WTC11 (cell line): ENCODE measurements around the gene ZNF684. TPM values are rescaled to one million over a fixed set of nuclear protein-coding genes. Genes with fewer than 3 reads are reported as not detected.

Source experiments
- ATAC-seq: fragments of 200-7000 bp; cut with Tn5 transposase; 2 replicates; pipeline ENCODE4 v1.10.0; 2021; ENCODE audit warnings: mild to moderate bottlenecking, moderate library complexity
- CTCF ChIA-PET: fragments of 300-600 bp; sonication (Branson Sonifier 250); formaldehyde crosslinking; loops from one replicate; lab custom pipeline; 2021; ENCODE audit warnings: antibody characterized with exemption; lab: Charles Lee
- POLR2A ChIA-PET: fragments of 350-600 bp; sonication (Branson Sonifier 250); formaldehyde crosslinking; loops from one replicate; lab custom pipeline; 2021; ENCODE audit warnings: antibody characterized with exemption; lab: Charles Lee
- DNase-seq: peaks from one replicate; pipeline ENCODE4 v3.0.0; 2021; ENCODE audit warnings: low spot score
- H3K27ac Mint-ChIP-seq: 2 replicates; pipeline ENCODE4 v1.8.0; 2021; ENCODE audit warnings: mixed read lengths
- H3K27me3 Mint-ChIP-seq: 2 replicates; pipeline ENCODE4 v1.8.0; 2021; ENCODE audit warnings: low read depth, mild to moderate bottlenecking, moderate library complexity, mixed read lengths
- H3K36me3 Mint-ChIP-seq: 2 replicates; pipeline ENCODE4 v1.8.0; 2021; ENCODE audit warnings: mixed read lengths
- H3K4me1 Mint-ChIP-seq: 2 replicates; pipeline ENCODE4 v1.8.0; 2022; ENCODE audit warnings: mixed read lengths
- H3K4me3 Mint-ChIP-seq: 2 replicates; pipeline ENCODE4 v1.8.0; 2021; ENCODE audit warnings: mild to moderate bottlenecking, moderate library complexity, mixed read lengths
- H3K9me3 Mint-ChIP-seq: 2 replicates; pipeline ENCODE4 v1.8.0; 2021; ENCODE audit warnings: mixed read lengths
- AFF4 ChIP-seq: sonication (generic); formaldehyde crosslinking; IDR thresholded peaks from 2 replicates; pipeline ENCODE4 v1.8.1; 2023; ENCODE audit warnings: mild to moderate bottlenecking, missing genetic modification reagents, borderline replicate concordance
- CREM ChIP-seq: sonication (generic); formaldehyde crosslinking; IDR thresholded peaks from 2 replicates; pipeline ENCODE4 v1.8.1; 2022; ENCODE audit warnings: mild to moderate bottlenecking, missing genetic modification reagents, moderate library complexity
- EMX1 ChIP-seq: fragments of 250-450 bp; sonication (Bioruptor Pico); IDR thresholded peaks from 2 replicates; pipeline ENCODE4 v1.8.0; 2021; ENCODE audit warnings: mild to moderate bottlenecking
- ESRRA ChIP-seq: sonication (generic); formaldehyde crosslinking; IDR thresholded peaks from 2 replicates; pipeline ENCODE4 v1.8.1; 2022; ENCODE audit warnings: mild to moderate bottlenecking, missing genetic modification reagents, borderline replicate concordance
- ETV6 ChIP-seq: sonication (generic); formaldehyde crosslinking; IDR thresholded peaks from 2 replicates; pipeline ENCODE4 v1.8.1; 2022; ENCODE audit warnings: mild to moderate bottlenecking, missing genetic modification reagents
- FOXP4 ChIP-seq: sonication (generic); formaldehyde crosslinking; IDR thresholded peaks from 2 replicates; pipeline ENCODE4 v1.8.0; 2022; ENCODE audit warnings: mild to moderate bottlenecking, missing genetic modification reagents
- GTF2I ChIP-seq: fragments of 250-450 bp; sonication (Bioruptor Pico); conservative IDR thresholded peaks from 2 replicates; pipeline ENCODE4 v1.4.0; 2021; ENCODE audit warnings: mild to moderate bottlenecking
- IRF1 ChIP-seq: sonication (generic); formaldehyde crosslinking; IDR thresholded peaks from 2 replicates; pipeline ENCODE4 v1.8.0; 2023; ENCODE audit warnings: missing genetic modification reagents
- IRF2 ChIP-seq: sonication (generic); formaldehyde crosslinking; IDR thresholded peaks from 2 replicates; pipeline ENCODE4 v1.8.0; 2022; ENCODE audit warnings: low read depth, missing genetic modification reagents, borderline replicate concordance
- KAT7 ChIP-seq: sonication (generic); formaldehyde crosslinking; IDR thresholded peaks from 2 replicates; pipeline ENCODE4 v1.8.1; 2023; ENCODE audit warnings: missing genetic modification reagents, mild to moderate bottlenecking, borderline replicate concordance
- MYBL2 ChIP-seq: sonication (generic); formaldehyde crosslinking; IDR thresholded peaks from 2 replicates; pipeline ENCODE4 v1.8.1; 2023; ENCODE audit warnings: mild to moderate bottlenecking, moderate library complexity, missing genetic modification reagents
- NR2C2 ChIP-seq: sonication (generic); formaldehyde crosslinking; IDR thresholded peaks from 2 replicates; pipeline ENCODE4 v1.8.0; 2022; ENCODE audit warnings: mild to moderate bottlenecking, missing genetic modification reagents
- OVOL2 ChIP-seq: fragments of 250-450 bp; sonication (Bioruptor Pico); IDR thresholded peaks from 2 replicates; pipeline ENCODE4 v1.9.0; 2021; ENCODE audit warnings: mild to moderate bottlenecking, borderline replicate concordance
- TP53 ChIP-seq: sonication (generic); formaldehyde crosslinking; IDR thresholded peaks from 2 replicates; pipeline ENCODE4 v1.8.1; 2023; ENCODE audit warnings: mild to moderate bottlenecking, missing genetic modification reagents
- ZMAT4 ChIP-seq: fragments of 250-450 bp; sonication (Bioruptor Pico); IDR thresholded peaks from 2 replicates; pipeline ENCODE4 v1.9.0; 2021; ENCODE audit warnings: mild to moderate bottlenecking
- ZNF281 ChIP-seq: sonication (generic); formaldehyde crosslinking; IDR thresholded peaks from 2 replicates; pipeline ENCODE4 v1.8.0; 2023; ENCODE audit warnings: mild to moderate bottlenecking, missing genetic modification reagents
- ZNF423 ChIP-seq: fragments of 250-450 bp; sonication (Bioruptor Pico); IDR thresholded peaks from 2 replicates; pipeline ENCODE4 v2.1.2; 2022; ENCODE audit warnings: mild to moderate bottlenecking, moderate library complexity
- ZNF425 ChIP-seq: fragments of 250-450 bp; sonication (Bioruptor Pico); conservative IDR thresholded peaks from 2 replicates; pipeline ENCODE4 v1.9.0; 2021; ENCODE audit warnings: mild to moderate bottlenecking
- ZNF512 ChIP-seq: sonication (generic); formaldehyde crosslinking; IDR thresholded peaks from 2 replicates; pipeline ENCODE4 v1.8.1; 2022; ENCODE audit warnings: missing genetic modification reagents, borderline replicate concordance
- ZNF671 ChIP-seq: fragments of 250-450 bp; sonication (Bioruptor Pico); IDR thresholded peaks from 2 replicates; pipeline ENCODE4 v1.8.0; 2021; ENCODE audit warnings: mild to moderate bottlenecking
- total RNA-seq: library from RNA; stranded (reverse); gene quantifications from 3 replicates; pipeline ENCODE4 v1.2.3, GENCODE V29; 2021

Gene ZNF684
- total RNA-seq, 1 experiment from 2014 or later: 9.8 TPM

GRCh38 chr1:40519517-40519916 lies 11.9 kb upstream of the ZNF684 start:
- H3K4me1 Mint-ChIP-seq: no peaks in the 10 kb centered on the region
- no peak for ATAC-seq
- peaks cover 17% of the 10 kb centered on the region for H3K27me3 Mint-ChIP-seq
- ChIA-PET POLR2A (no interaction called here), CTCF (no interaction called here)
- peaks cover 24% of the 10 kb centered on the region for H3K36me3 Mint-ChIP-seq
- DNase-seq: no peak
- H3K9me3 Mint-ChIP-seq: peaks cover 57% of the 10 kb centered on the region
- no peak overlapping the region for H3K4me3 Mint-ChIP-seq
- no peak overlapping the region for H3K27ac Mint-ChIP-seq
- TF ChIP-seq ZNF425 (CRISPR knock-in tag): no peak
- no peak for TF ChIP-seq ETV6 (CRISPR knock-in tag)
- no peak for TF ChIP-seq IRF1 (CRISPR knock-in tag)
- no peak for TF ChIP-seq OVOL2 (CRISPR knock-in tag)
- no peak for TF ChIP-seq GTF2I (CRISPR knock-in tag)
- no peak for TF ChIP-seq EMX1 (CRISPR knock-in tag)
- TF ChIP-seq ZNF671 (CRISPR knock-in tag): no peak
- TF ChIP-seq KAT7 (CRISPR knock-in tag): no peak
- TF ChIP-seq NR2C2 (CRISPR knock-in tag): no peak
- TF ChIP-seq FOXP4 (CRISPR knock-in tag): no peak
- TF ChIP-seq, all 79 proteins: peak for 0

GRCh38 chr1:40530735-40531380 lies 579 bp upstream of the ZNF684 start:
- Mint-ChIP-seq H3K9me3 (peaks cover 7% of the 10 kb centered on the region), H3K27ac (peak overlapping the region; percentile 94), H3K36me3 (peaks cover 13% of the 10 kb centered on the region), H3K4me3 (peak overlapping the region; percentile 97), H3K27me3 (peaks cover 15% of the 10 kb centered on the region), H3K4me1 (peaks cover 12% of the 10 kb centered on the region)
- ATAC-seq (no peak), DNase-seq (no peak)
- CTCF ChIA-PET: interaction anchor here (0.6 to 2.4 kb wide), 8 partner anchors 9 to 216 kb away, joined by 3 to 15 read pairs (median 5); partner anchors contain the start of genes EXO5 and ZFP69B
- POLR2A ChIA-PET: interaction anchor here (0.6 to 1.6 kb wide), 4 partner anchors 10 to 54 kb away, joined by 3 to 5 read pairs (median 4); partner anchors contain the start of genes EXO5 and ZFP69
- TF ChIP-seq IRF2 (CRISPR knock-in tag): no peak
- TF ChIP-seq CREM (CRISPR knock-in tag): no peak
- TF ChIP-seq ZNF281 (CRISPR knock-in tag): no peak
- no peak for TF ChIP-seq ESRRA (CRISPR knock-in tag)
- no peak for TF ChIP-seq ZMAT4
- TF ChIP-seq AFF4: no peak
- TF ChIP-seq ZNF423 (CRISPR knock-in tag): no peak
- TF ChIP-seq ZNF512: no peak
- no peak for TF ChIP-seq MYBL2 (CRISPR knock-in tag)
- TF ChIP-seq TP53 (CRISPR knock-in tag): no peak
